OCI-LY3 (cell line): ENCODE results near the gene SRGAP2C.
"Not testable (repeated sequence)": the region's sequence is repeated elsewhere in the genome, so short reads cannot be mapped to it uniquely, and the experiment has no call there.

Source experiments
- H2AFZ ChIP-seq: fragments of 200-600, 300-600 bp; shearing (Covaris generic); 2 replicates; pipeline ENCODE4 v1.6.0; 2014; ENCODE audit warnings: antibody characterized with exemption, low read depth, low read length
- H3K27ac ChIP-seq: fragments of 200-600, 300-600 bp; sonication (generic); 2 replicates; pipeline ENCODE4 v1.5.1; 2014; ENCODE audit warnings: mild to moderate bottlenecking, low read length, moderate library complexity, mixed read lengths
- H3K27me3 ChIP-seq: fragments of 200-600, 300-600 bp; sonication (generic); 2 replicates; pipeline ENCODE4 v1.6.1; 2014; ENCODE audit warnings: low read depth, low read length, mixed read lengths
- H3K36me3 ChIP-seq: fragments of 200-600, 300-600 bp; sonication (generic); replicated peaks from 2 replicates; pipeline ENCODE3; 2014; ENCODE audit warnings: low read depth, low read length, mixed read lengths
- H3K4me1 ChIP-seq: fragments of 300-600, 200-600 bp; sonication (generic); 2 replicates; pipeline ENCODE4 v1.6.1; 2014; ENCODE audit warnings: low read length, mixed read lengths
- H3K4me2 ChIP-seq: fragments of 200-600, 300-600 bp; sonication (generic); 2 replicates; pipeline ENCODE4 v1.6.1; 2014; ENCODE audit warnings: low read length, mixed read lengths
- H3K4me3 ChIP-seq: fragments of 300-600, 200-600 bp; sonication (generic); 2 replicates; pipeline ENCODE4 v1.5.1; 2014; ENCODE audit warnings: antibody characterized with exemption, mild to moderate bottlenecking, low read length, moderate library complexity
- H3K79me2 ChIP-seq: fragments of 300-600, 200-600 bp; shearing (Covaris generic); 2 replicates; pipeline ENCODE4 v1.6.1; 2014; ENCODE audit warnings: mild to moderate bottlenecking, low read length, mixed read lengths
- H3K9ac ChIP-seq: fragments of 300-600, 200-600 bp; shearing (Covaris generic); 2 replicates; pipeline ENCODE4 v1.6.0; 2014; ENCODE audit warnings: mild to moderate bottlenecking, low read length, moderate library complexity
- H3K9me3 ChIP-seq: fragments of 200-600, 300-600 bp; shearing (Covaris generic); 2 replicates; pipeline ENCODE4 v1.6.1; 2014; ENCODE audit warnings: low read length, mixed read lengths; ENCODE audit not compliant: insufficient read depth
- H4K20me1 ChIP-seq: fragments of 200-600, 300-600 bp; sonication (generic); 2 replicates; pipeline ENCODE4 v1.6.1; 2016; ENCODE audit warnings: low read length, mixed read lengths; ENCODE audit not compliant: insufficient read depth

SRGAP2C gene

DNA sequence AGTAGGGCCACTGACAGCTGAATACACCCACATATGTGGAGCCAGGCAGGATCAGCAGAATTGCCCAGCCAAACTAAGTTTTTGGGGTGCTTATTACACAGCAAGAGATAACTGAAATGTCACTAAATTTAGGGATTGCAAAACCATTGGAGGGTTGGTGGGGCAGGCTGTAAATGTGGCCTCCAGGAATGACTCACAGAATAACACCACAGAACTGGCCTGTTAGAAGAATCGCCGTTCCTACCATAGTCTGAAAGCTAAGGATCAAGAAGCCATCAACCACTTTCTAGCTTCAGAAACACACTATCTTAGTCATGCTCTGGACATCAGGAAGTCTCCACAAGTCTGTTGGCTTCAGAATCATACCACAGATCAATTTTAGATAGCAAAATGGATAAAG lies 24.7 kb upstream of the SRGAP2C start:
- H3K79me2 ChIP-seq, H3K27ac ChIP-seq, H3K9ac ChIP-seq, H3K4me2 ChIP-seq, H3K4me3 ChIP-seq, H3K9me3 ChIP-seq, H3K27me3 ChIP-seq, H3K4me1 ChIP-seq, H4K20me1 ChIP-seq, H2AFZ ChIP-seq, H3K36me3 ChIP-seq: not testable (repeated sequence)

DNA sequence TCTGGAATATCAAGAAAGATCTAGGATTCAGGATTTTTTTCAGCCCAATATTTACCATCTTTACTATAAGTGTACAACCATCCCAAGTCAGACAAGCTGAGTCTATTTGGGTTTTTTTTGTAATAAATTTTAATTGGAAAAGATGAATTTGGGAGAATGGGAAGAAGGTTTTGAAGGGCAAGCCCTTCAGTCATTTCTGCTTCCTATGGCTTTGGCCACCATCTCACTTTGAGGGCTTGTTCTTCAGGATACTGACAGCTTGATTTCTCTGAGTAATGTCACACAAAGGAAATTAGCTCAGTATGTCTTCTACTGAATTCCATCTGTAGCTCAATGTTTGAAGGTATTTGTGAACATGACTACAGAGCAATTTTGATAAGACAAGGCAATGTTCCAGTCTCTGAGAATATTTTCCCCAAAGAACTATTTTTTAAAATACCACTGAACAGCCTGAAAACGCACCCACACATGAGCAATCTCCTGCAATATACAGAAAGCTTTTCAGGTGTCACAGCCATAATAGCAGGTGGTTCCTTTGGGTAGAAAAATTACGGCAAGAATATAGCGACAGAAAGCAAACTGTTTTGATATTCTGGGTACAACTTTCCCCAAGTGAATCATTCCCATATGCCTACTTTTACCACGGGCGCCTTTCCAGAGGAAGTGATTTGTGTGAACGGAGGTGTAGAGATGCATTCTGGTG lies 23.4 kb upstream of the SRGAP2C start:
- H3K36me3 ChIP-seq, H2AFZ ChIP-seq, H3K4me1 ChIP-seq, H4K20me1 ChIP-seq, H3K4me3 ChIP-seq, H3K27me3 ChIP-seq, H3K4me2 ChIP-seq, H3K9ac ChIP-seq, H3K27ac ChIP-seq, H3K79me2 ChIP-seq, H3K9me3 ChIP-seq: not testable (repeated sequence)

DNA sequence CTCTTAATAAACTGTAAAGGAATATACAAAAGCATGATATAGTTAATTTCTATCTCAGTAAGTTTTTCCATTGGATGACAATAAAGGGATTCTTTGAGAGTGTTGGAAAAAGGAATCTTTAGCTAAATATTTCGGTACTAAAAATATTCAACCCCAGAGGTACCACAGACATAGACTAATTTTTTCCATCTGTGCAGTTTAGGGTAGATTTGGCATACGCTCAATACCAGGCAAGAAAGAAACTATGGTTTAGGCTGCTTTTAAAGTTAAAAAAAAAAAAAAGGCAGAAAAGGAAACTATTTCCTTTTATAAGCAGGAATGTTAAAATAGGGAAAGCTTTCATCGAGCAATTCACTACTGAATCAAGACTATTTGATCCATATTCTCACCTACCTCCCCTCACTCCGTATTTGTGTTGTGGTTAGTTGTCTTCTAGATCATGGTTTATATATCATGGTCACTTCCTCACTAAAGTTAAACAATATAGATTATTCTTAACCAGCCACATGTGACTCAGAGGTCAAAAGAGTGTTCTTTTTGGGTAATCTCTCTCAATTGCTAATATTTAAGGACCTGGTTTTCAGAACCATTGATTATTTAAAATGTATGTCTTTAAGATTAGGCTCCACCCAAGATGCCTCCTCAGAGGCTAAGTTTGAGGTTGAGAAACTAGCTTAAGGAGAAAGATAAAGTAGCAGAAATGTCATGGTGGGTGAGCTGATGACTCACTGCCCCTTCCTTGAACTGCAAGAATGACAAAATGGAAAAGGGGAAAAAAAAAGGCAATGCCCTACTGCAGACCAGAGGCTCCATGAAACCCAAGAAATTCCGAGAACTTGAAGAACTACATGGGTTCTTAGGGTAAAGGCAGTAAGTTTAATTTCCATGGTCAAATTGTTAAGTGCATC lies 20.7 kb upstream of the SRGAP2C start:
- not testable (repeated sequence) for H3K27ac ChIP-seq, H3K4me3 ChIP-seq, H3K79me2 ChIP-seq

DNA sequence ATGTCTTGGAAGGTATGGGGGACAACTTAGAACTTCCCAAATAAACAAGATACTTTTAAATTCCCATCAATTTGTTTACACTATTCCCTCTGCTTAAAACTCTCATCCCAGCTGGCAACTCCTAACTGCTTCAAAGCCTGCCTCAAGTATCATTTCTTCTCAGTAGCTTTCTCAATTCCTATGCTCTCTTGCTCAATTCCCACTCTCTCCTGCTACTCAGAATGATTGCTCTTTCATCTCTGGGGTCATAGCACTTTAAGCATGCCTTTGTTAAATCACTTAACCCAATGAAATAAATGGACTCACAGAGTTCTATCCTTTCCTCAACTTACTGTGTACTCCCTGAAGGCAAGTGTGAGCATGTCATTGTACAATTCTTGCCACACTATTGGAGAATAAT lies 19.5 kb upstream of the SRGAP2C start:
- not testable (repeated sequence) for H3K79me2 ChIP-seq, H3K4me2 ChIP-seq, H3K9me3 ChIP-seq, H3K36me3 ChIP-seq, H2AFZ ChIP-seq, H3K27me3 ChIP-seq, H3K4me1 ChIP-seq, H4K20me1 ChIP-seq, H3K9ac ChIP-seq, H3K27ac ChIP-seq, H3K4me3 ChIP-seq

More for the DNA sequence above, 20.7 kb upstream of the SRGAP2C start:
- not testable (repeated sequence) for H4K20me1 ChIP-seq, H3K4me1 ChIP-seq, H3K36me3 ChIP-seq, H3K9me3 ChIP-seq, H3K27me3 ChIP-seq, H3K9ac ChIP-seq, H2AFZ ChIP-seq, H3K4me2 ChIP-seq

DNA sequence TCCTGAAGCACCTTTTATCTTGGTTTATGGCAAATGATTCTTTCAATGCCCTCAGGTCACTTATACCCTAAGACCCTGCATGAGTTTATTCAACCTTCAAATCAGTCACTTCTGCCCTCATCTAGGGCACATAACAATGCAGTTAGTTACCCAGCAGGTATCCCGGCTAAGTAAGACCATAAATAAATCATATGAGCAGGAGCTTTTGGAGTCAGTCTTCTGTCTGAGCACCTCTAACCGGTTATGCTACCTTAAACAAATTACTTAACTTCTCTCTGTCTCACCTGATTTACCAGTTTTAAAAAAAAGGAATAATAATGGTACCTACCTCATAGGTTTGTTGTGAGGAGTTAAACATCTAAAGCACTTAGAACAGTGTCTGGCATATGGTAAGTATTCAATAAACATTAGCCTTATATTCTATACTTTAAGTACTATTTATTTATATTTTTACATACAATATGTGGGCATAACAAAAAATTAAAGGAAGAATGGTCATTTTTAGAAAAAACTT lies 17.5 kb upstream of the SRGAP2C start:
- H3K4me2 ChIP-seq, H3K9ac ChIP-seq: not testable (repeated sequence)

DNA sequence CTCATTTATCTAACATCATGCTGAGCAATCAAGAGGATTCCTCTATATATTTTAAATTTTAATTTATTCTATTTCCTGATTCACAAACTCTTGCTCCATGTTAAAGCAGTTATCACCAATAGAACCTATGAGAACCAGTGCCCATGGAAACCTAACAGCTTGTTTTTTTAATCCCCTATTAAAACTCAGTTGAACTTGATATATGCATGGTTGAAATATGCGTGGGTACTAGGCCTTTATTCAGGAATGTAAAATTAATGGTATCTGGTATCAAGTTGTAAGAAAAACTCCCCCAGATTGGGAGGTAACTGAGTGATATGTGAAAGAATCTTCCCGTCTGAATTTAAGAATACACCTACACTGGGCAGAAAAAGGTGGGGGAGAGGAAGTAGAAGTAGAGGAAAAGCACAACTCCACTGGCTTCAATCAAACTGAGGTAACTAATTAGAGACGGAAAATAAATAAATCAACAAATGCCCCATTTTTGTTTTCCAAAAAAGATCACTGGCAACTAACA lies 16.6 kb upstream of the SRGAP2C start:
- H3K27me3 ChIP-seq, H3K9ac ChIP-seq, H3K4me1 ChIP-seq, H2AFZ ChIP-seq, H4K20me1 ChIP-seq, H3K79me2 ChIP-seq, H3K9me3 ChIP-seq, H3K4me3 ChIP-seq, H3K4me2 ChIP-seq, H3K27ac ChIP-seq, H3K36me3 ChIP-seq: not testable (repeated sequence)

More for the DNA sequence above, 17.5 kb upstream of the SRGAP2C start:
- H3K4me3 ChIP-seq, H2AFZ ChIP-seq, H3K27me3 ChIP-seq, H3K9me3 ChIP-seq, H3K4me1 ChIP-seq, H3K27ac ChIP-seq, H3K36me3 ChIP-seq, H4K20me1 ChIP-seq, H3K79me2 ChIP-seq: not testable (repeated sequence)

DNA sequence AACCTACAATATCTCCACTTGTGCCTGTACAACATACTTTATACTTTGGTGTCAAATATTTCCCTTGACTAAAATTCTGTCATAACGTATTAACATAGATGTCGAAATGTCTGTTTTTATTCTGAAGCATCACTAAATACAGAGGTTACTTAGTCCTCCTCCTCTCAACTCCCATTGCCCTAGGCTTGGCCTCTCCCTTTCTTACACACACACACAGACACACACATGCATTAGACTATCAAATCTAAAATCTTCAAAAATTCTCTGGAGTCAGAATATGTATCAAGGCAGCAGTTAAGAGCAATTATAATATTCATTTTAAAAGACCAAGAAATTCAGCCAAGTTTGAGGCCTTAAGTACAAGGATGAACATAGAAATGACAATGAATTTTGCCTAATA lies 8.1 kb upstream of the SRGAP2C start:
- not testable (repeated sequence) for H3K27me3 ChIP-seq, H3K4me2 ChIP-seq, H3K36me3 ChIP-seq, H3K27ac ChIP-seq, H3K79me2 ChIP-seq, H3K4me1 ChIP-seq, H2AFZ ChIP-seq, H4K20me1 ChIP-seq, H3K9ac ChIP-seq, H3K4me3 ChIP-seq, H3K9me3 ChIP-seq

DNA sequence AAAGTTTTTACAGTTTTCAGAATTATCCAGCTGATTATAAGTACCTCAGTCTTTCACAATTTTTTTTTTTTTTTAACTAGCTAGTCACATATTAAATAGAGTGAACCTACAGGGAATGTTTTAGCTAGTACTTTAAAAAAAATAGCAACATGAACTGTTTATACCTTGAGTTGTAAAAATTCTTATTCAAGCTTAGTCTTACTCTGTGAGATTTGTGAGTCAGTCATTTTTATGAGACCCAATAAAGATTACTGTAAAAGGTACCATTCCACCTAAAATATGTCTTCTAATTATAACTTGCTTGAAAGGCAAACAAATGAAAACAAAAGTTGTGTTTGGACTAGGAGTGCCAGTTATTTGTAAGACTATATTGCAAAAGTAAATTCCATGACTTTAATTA lies 6.6 kb upstream of the SRGAP2C start:
- H3K79me2 ChIP-seq, H3K27ac ChIP-seq, H3K4me2 ChIP-seq, H3K4me1 ChIP-seq, H3K4me3 ChIP-seq, H4K20me1 ChIP-seq, H3K9ac ChIP-seq, H2AFZ ChIP-seq, H3K36me3 ChIP-seq, H3K9me3 ChIP-seq, H3K27me3 ChIP-seq: not testable (repeated sequence)

DNA sequence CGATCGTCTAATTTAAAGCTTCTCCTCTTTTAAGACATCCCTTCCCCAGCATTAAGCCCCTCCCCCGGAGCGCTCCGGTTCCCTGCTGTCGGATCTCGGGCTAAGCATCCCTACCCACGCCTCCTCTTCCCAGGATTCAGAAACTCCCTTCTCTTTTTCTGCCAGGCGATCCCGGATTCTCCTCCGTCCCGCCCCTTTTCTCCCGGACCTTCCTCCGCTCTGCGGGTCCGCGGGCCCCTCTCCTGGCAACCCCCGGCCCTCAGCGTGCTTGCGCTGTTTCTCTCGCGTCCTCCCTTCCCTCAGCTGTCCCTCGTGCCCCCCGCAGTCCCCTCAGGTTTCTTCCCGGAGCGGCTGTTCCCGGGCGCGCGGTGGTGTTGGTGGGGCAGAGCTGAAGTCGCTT lies 908 bp upstream of the SRGAP2C start:
- H3K27me3 ChIP-seq, H3K4me1 ChIP-seq, H3K36me3 ChIP-seq, H3K9me3 ChIP-seq, H2AFZ ChIP-seq, H4K20me1 ChIP-seq, H3K79me2 ChIP-seq: not testable (repeated sequence)
- Histone ChIP-seq H3K9ac (peak overlapping the region; percentile 71), H3K4me2 (0 out of 2 replicates have a peak overlapping the region, but pooled peaks have one; percentile 28), H3K27ac (peak overlapping the region; percentile 51; the same call in 1 of the 2 replicates), H3K4me3 (peak overlapping the region; percentile 75)
